ENCODE results near the gene DNAJC3. TPM values are rescaled to one million over a fixed set of nuclear protein-coding genes. Genes with fewer than 3 reads are reported as not detected.

Gene DNAJC3
- total RNA-seq, 1 experiment from 2014 or later, result 21.2 TPM

- peaks cover 0 to 2% (median 0%) of the 10 kb centered on the region in 3 experiments; a peak in 1 of 7 replicates for H3K36me3 Mint-ChIP-seq (ENCODE audit: insufficient read depth in 1 of 3, low read depth in 3 of 3)
- Histone ChIP-seq H2BK15ac (ENCODE audit: low read depth, low read length) (no peak overlapping the region), H2AFZ (ENCODE audit: low read length) (no peak overlapping the region), H3K23me2 (ENCODE audit: insufficient read length, low read depth, low read length, poor library complexity, severe bottlenecking) (no peaks in the 10 kb centered on the region), H3K23ac (ENCODE audit: insufficient read length, low read depth, low read length) (no peak overlapping the region), H3K4ac (ENCODE audit: low read depth, low read length) (no peak overlapping the region), H3K79me2 (ENCODE audit: insufficient read depth, low read length) (no peaks in the 10 kb centered on the region), H2BK120ac (ENCODE audit: low read depth, low read length, poor library complexity, severe bottlenecking) (no peak overlapping the region), H3K9me3 (ENCODE audit: control insufficient read depth, low read depth, low read length) (no peaks in the 10 kb centered on the region), H3T11ph (ENCODE audit: low read length) (no peak overlapping the region), H3K4me1 (ENCODE audit: insufficient read depth, low read length) (no peaks in the 10 kb centered on the region), H3K18ac (ENCODE audit: insufficient read length, low read depth, low read length) (no peak overlapping the region), H4K91ac (ENCODE audit: insufficient read length, low read depth, low read length) (no peak overlapping the region), H4K5ac (ENCODE audit: insufficient read length, low read depth, low read length) (no peak overlapping the region), H2BK5ac (ENCODE audit: insufficient read length, low read length) (no peak overlapping the region), H4K20me1 (ENCODE audit: control insufficient read depth, insufficient read depth, insufficient read length) (no peaks in the 10 kb centered on the region), H3K79me1 (ENCODE audit: insufficient read depth, low read depth, low read length, poor library complexity, severe bottlenecking) (no peaks in the 10 kb centered on the region), H3K27ac (ENCODE audit: insufficient read length, low read depth, low read length) (no peak overlapping the region), H2BK20ac (ENCODE audit: low read depth, low read length, poor library complexity, severe bottlenecking) (no peak overlapping the region), H3K56ac (ENCODE audit: insufficient read length, low read depth, low read length) (no peak overlapping the region), H3K27me3 (ENCODE audit: insufficient read depth, low read length) (no peaks in the 10 kb centered on the region), H4K8ac (replicated peaks; ENCODE audit: insufficient read length, low read depth, low read length) (no peak overlapping the region), H2BK12ac (ENCODE audit: insufficient read length, low read depth, low read length) (no peak overlapping the region), H3K14ac (ENCODE audit: insufficient read depth, low read length) (no peak overlapping the region), H2AK5ac (ENCODE audit: insufficient read length, low read length) (no peak overlapping the region), H3K4me2 (ENCODE audit: insufficient read depth, insufficient read length, low read length) (no peak overlapping the region), H3K9ac (ENCODE audit: extremely low read depth, insufficient read length, low read length) (no peak overlapping the region)
- no peaks in the 10 kb centered on the region for H3K27me3 Mint-ChIP-seq (ENCODE audit: low read depth)
- no peak for TF ChIP-seq CTCF (conservative IDR thresholded peaks at IDR 0.05)
- WGBS (ENCODE audit: extremely low coverage, insufficient read length, low lambda C conversion rate), result no CpG with 5 or more reads among the region's 4 CpGs
- no peak overlapping the region for H3K4me3 Mint-ChIP-seq
- peaks cover 6% of the 10 kb centered on the region in 2 experiments; a peak in 3 of 4 replicates for H3K4me1 Mint-ChIP-seq
- no peak for DNase-seq
- no peak overlapping the region for H3K27ac Mint-ChIP-seq
- no peaks in the 10 kb centered on the region for H3K9me3 Mint-ChIP-seq
Observed at GRCh38 chr13:95754069-95754468, 77.1 kb downstream of the DNAJC3 start.

Measured in H9 (cell line).